GM12864 (cell line): Measurements from ENCODE around the gene SERTAD2.

Source experiments
- DNase-seq: peaks from one replicate; pipeline ENCODE4 v3.0.0-alpha.2; 2011; ENCODE audit warnings: low read depth
- H3K4me3 ChIP-seq: 2 replicates; pipeline ENCODE4 v1.5.1; 2011; ENCODE audit warnings: mild to moderate bottlenecking, low read depth, low read length, control low read depth
- CTCF ChIP-seq: IDR thresholded peaks from 2 replicates; pipeline ENCODE4 v1.5.1; 2011; ENCODE audit warnings: low read depth, mild to moderate bottlenecking, moderate library complexity, low read length, control low read depth, inconsistent platforms; ENCODE audit errors: missing control alignments

SERTAD2 gene

GRCh38 chr2:64582774-64583340, 70.9 kb downstream of the SERTAD2 start:
- no peak for TF ChIP-seq CTCF
- no peak overlapping the region for H3K4me3 ChIP-seq
- DNase-seq = peak; percentile 57

- no peak overlapping the region; the same call in 1 of the 2 replicates for H3K4me3 ChIP-seq
- no peak for TF ChIP-seq CTCF
- DNase-seq = peak; percentile 26
These were observed 71.8 kb downstream of the SERTAD2 start for GRCh38 chr2:64581777-64582539.
